ENCODE measurements around the gene CUBN. TPM values are rescaled to one million over a fixed set of nuclear protein-coding genes. Genes with fewer than 3 reads are reported as not detected.

Gene CUBN
- total RNA-seq, 2 experiments from 2014 or later = 7.9 to 9.2 TPM

DNA sequence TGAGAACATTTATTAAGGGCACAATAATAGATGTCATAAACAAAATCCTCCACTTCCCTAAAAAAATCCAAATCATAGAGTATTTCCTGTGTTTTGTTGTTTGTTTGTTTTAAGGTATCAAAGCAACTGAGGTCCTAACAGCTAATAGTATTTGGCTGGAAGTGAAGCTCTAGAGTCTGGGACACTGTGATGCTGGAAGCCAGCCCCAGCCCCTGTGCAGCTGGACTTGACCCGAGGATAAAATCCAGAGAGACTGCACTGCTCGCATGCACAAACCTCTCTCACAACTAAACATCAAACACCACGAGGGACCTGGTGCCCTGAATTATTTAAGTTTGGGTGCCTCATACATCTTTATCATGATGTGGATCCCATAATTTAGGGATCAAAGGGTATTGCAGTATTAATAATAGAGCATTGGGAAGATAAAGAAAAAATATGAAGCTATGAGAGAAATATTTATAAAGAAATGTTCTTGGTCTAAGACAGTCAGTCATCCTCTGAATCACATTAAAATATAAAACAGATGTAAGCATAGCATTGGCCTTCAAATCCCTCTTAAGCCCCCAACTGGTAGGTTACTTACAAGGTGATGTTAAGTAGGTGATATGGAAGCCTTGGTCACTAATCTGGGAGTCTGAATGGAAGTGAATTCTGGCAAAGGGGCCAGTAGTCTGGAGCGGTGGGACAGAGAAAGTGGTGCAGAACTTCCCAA lies 44.4 kb downstream of the CUBN start:
- DNase-seq (no peak), ATAC-seq (ENCODE audit: poor library complexity) (no peak)
- no peak overlapping the region for H3K27ac Mint-ChIP-seq
- H3K27me3 Mint-ChIP-seq = no peaks in the 10 kb centered on the region
- H3K9me3 Mint-ChIP-seq = no peaks in the 10 kb centered on the region
- Histone ChIP-seq H3K36me3 (ENCODE audit: insufficient read depth, low read length) (peaks cover 14% of the 10 kb centered on the region), H3K9me3 (ENCODE audit: control insufficient read depth in 1 of 2, insufficient read depth in 1 of 2, low read length in 2 of 2) (no peaks in the 10 kb centered on the region), H3K27ac (ENCODE audit: low read depth in 1 of 2, low read length in 2 of 2) (no peak overlapping the region), H3K4me3 (ENCODE audit: low read length) (no peak overlapping the region), H3K4me1 (ENCODE audit: insufficient read depth, low read length) (no peaks in the 10 kb centered on the region), H3K27me3 (ENCODE audit: control insufficient read depth in 1 of 2, insufficient read depth in 2 of 2, low read length in 2 of 2) (no peaks in the 10 kb centered on the region)
- H3K4me3 Mint-ChIP-seq = no peak overlapping the region
- TF ChIP-seq, protein P1, sequence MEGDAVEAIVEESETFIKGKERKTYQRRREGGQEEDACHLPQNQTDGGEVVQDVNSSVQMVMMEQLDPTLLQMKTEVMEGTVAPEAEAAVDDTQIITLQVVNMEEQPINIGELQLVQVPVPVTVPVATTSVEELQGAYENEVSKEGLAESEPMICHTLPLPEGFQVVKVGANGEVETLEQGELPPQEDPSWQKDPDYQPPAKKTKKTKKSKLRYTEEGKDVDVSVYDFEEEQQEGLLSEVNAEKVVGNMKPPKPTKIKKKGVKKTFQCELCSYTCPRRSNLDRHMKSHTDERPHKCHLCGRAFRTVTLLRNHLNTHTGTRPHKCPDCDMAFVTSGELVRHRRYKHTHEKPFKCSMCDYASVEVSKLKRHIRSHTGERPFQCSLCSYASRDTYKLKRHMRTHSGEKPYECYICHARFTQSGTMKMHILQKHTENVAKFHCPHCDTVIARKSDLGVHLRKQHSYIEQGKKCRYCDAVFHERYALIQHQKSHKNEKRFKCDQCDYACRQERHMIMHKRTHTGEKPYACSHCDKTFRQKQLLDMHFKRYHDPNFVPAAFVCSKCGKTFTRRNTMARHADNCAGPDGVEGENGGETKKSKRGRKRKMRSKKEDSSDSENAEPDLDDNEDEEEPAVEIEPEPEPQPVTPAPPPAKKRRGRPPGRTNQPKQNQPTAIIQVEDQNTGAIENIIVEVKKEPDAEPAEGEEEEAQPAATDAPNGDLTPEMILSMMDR (IDR thresholded peaks at IDR 0.05) = no peak
- ChIA-PET POLR2A (no interaction called here), CTCF (no interaction called here)
- intact Hi-C loops (cut with DNase I, micrococcal nuclease) = no loop called here
- H3K4me1 Mint-ChIP-seq (ENCODE audit: low read depth) = no peaks in the 10 kb centered on the region
- H3K36me3 Mint-ChIP-seq (ENCODE audit: low read depth) = peaks cover 53% of the 10 kb centered on the region

DNA sequence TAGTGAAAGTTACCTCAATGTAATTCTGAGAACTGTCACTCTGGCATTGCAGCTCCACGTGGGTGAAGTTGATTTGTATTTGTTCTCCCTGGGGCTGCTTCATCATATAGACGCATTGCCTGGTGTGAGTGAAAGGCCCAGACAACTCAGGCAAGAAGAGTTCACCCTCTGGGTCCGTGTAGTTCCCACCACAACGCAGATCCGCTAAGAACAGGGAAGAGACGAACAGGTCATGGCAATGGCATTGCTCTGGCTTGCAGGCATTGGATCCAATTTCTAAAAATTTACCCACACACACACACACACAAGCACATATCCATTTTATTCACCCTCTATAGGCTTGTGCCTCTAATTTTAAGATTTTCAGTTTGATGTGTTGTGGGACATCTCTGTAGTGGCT lies 45.4 kb downstream of the CUBN start:
- Histone ChIP-seq H3K4me1 (ENCODE audit: insufficient read depth, low read length) (no peaks in the 10 kb centered on the region), H3K9me3 (ENCODE audit: control insufficient read depth in 1 of 2, insufficient read depth in 1 of 2, low read length in 2 of 2) (no peaks in the 10 kb centered on the region), H3K27ac (ENCODE audit: low read depth in 1 of 2, low read length in 2 of 2) (no peak overlapping the region), H3K4me3 (ENCODE audit: low read length) (no peak overlapping the region), H3K36me3 (ENCODE audit: insufficient read depth, low read length) (peaks cover 14% of the 10 kb centered on the region), H3K27me3 (ENCODE audit: control insufficient read depth in 1 of 2, insufficient read depth in 2 of 2, low read length in 2 of 2) (no peaks in the 10 kb centered on the region)
- DNase-seq (no peak), ATAC-seq (ENCODE audit: poor library complexity) (no peak)
- intact Hi-C loops (cut with DNase I, micrococcal nuclease) = no loop called here
- TF ChIP-seq, protein P1 (IDR thresholded peaks at IDR 0.05) = no peak
- Mint-ChIP-seq H3K4me1 (ENCODE audit: low read depth) (no peaks in the 10 kb centered on the region), H3K27ac (no peak overlapping the region), H3K27me3 (no peaks in the 10 kb centered on the region), H3K36me3 (ENCODE audit: low read depth) (peaks cover 59% of the 10 kb centered on the region), H3K9me3 (no peaks in the 10 kb centered on the region), H3K4me3 (no peak overlapping the region)
- ChIA-PET POLR2A (no interaction called here), CTCF (no interaction called here)

DNA sequence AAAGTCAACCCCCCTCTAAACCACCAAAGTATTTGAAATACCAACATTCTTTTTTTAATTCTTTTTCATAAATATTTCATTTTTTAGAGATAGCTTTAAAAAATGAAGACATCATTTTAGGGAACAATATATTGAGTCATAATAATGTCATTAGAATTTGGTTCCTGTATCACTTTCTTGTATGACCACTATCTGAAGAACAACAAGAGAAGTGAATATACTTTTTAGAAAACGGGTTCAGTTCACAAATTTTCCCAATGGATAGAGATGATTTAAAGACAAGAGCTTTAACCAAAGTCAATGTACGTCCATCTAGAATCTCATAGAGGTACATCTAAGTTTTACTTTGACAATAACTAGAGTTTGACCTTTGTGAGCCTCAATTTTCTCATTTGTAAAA lies 48.2 kb downstream of the CUBN start:
- POLR2A ChIA-PET = no interaction called here
- ATAC-seq (ENCODE audit: poor library complexity) (no peak), DNase-seq (no peak)
- Histone ChIP-seq H3K9me3 (ENCODE audit: control insufficient read depth in 1 of 2, insufficient read depth in 1 of 2, low read length in 2 of 2) (no peaks in the 10 kb centered on the region), H3K27me3 (ENCODE audit: control insufficient read depth in 1 of 2, insufficient read depth in 2 of 2, low read length in 2 of 2) (no peaks in the 10 kb centered on the region), H3K4me3 (ENCODE audit: low read length) (no peak overlapping the region), H3K27ac (ENCODE audit: low read depth in 1 of 2, low read length in 2 of 2) (no peak overlapping the region), H3K4me1 (ENCODE audit: insufficient read depth, low read length) (no peaks in the 10 kb centered on the region), H3K36me3 (ENCODE audit: insufficient read depth, low read length) (peaks cover 14% of the 10 kb centered on the region)
- Mint-ChIP-seq H3K9me3 (no peaks in the 10 kb centered on the region), H3K4me1 (ENCODE audit: low read depth) (no peaks in the 10 kb centered on the region), H3K27ac (no peak overlapping the region), H3K4me3 (no peak overlapping the region), H3K27me3 (no peaks in the 10 kb centered on the region), H3K36me3 (ENCODE audit: low read depth) (peaks cover 51% of the 10 kb centered on the region)
- intact Hi-C loops (cut with DNase I, micrococcal nuclease) = no loop called here
- TF ChIP-seq, protein P1 (IDR thresholded peaks at IDR 0.05) = no peak
- CTCF ChIA-PET = no interaction called here

Data from CD4-positive, alpha-beta T cell (primary cell).